A673 (cell line): ENCODE data around the gene COG2.

Source experiments
- CTCF ChIP-seq: fragments of 300-800, 200-600 bp; sonication (generic); conservative IDR thresholded peaks from 2 replicates; pipeline ENCODE4 v1.5.1; 2017; ENCODE audit warnings: low read depth, mild to moderate bottlenecking, antibody characterized with exemption, low read length, moderate library complexity, mixed read lengths
- EZH2 ChIP-seq: fragments of 200-600 bp; sonication (generic); IDR thresholded peaks from 2 replicates; pipeline ENCODE4 v1.6.1; 2017; ENCODE audit warnings: borderline replicate concordance, low read depth, mild to moderate bottlenecking, mixed read lengths, antibody characterized with exemption, low read length; ENCODE audit not compliant: poor library complexity, severe bottlenecking

DNA sequence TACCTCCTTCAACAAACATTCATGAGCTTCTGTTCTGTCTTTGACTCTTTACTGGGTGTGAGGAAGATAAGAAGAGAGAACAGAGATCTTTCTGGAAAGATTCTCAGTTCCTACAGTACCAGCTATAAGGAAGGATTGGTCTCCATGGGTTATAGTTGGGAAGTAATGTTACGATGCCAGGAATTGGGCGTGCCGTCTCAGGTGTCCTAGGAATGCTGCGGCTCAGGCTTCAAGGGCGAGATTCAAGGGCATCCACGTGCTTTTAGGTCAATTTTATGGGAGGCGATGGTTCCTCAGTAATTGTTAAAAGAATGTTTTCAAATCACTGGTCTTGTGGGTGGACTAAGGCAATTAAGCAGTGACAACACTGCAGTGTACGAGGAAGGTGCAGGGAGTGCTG lies 27.3 kb downstream of the COG2 start:
- TF ChIP-seq CTCF (no peak), EZH2 (no peak)
